Measurements from ENCODE around the gene NOVA1. TPM values are rescaled to one million over a fixed set of nuclear protein-coding genes. Genes with fewer than 3 reads are reported as not detected.

NOVA1 gene
- total RNA-seq, 1 donor from 2014 or later: 119 TPM

GRCh38 chr14:26602902-26603301, 5.1 kb upstream of the NOVA1 start:
- Mint-ChIP-seq H3K27ac (ENCODE audit: unreplicated experiment) (no peak overlapping the region), H3K4me1 (ENCODE audit: low read depth, unreplicated experiment) (peaks cover 12% of the 10 kb centered on the region), H3K4me3 (ENCODE audit: unreplicated experiment) (no peak overlapping the region), H3K27me3 (ENCODE audit: unreplicated experiment) (no peaks in the 10 kb centered on the region), H3K9me3 (ENCODE audit: unreplicated experiment) (peaks cover 2% of the 10 kb centered on the region), H3K36me3 (ENCODE audit: unreplicated experiment) (no peaks in the 10 kb centered on the region)
- TF ChIP-seq CTCF (IDR thresholded peaks at IDR 0.05; ENCODE audit: partially characterized antibody, unreplicated experiment): no peak
- no peak for DNase-seq

- peaks cover 7% of the 10 kb centered on the region for H3K9me3 Mint-ChIP-seq (ENCODE audit: unreplicated experiment)
- no peak for DNase-seq
- TF ChIP-seq CTCF (IDR thresholded peaks at IDR 0.05; ENCODE audit: partially characterized antibody, unreplicated experiment): no peak
- no peaks in the 10 kb centered on the region for H3K36me3 Mint-ChIP-seq (ENCODE audit: unreplicated experiment)
- peaks cover 12% of the 10 kb centered on the region for H3K4me1 Mint-ChIP-seq (ENCODE audit: low read depth, unreplicated experiment)
- no peak overlapping the region for H3K4me3 Mint-ChIP-seq (ENCODE audit: unreplicated experiment)
- peaks cover 3% of the 10 kb centered on the region for H3K27me3 Mint-ChIP-seq (ENCODE audit: unreplicated experiment)
- no peak overlapping the region for H3K27ac Mint-ChIP-seq (ENCODE audit: unreplicated experiment)
Measured at GRCh38 chr14:26601856-26602255, 4.0 kb upstream of the NOVA1 start.

- DNase-seq: no peak
- peaks cover 10% of the 10 kb centered on the region for H3K27me3 Mint-ChIP-seq (ENCODE audit: unreplicated experiment)
- peaks cover 21% of the 10 kb centered on the region for H3K9me3 Mint-ChIP-seq (ENCODE audit: unreplicated experiment)
- peaks cover 15% of the 10 kb centered on the region for H3K4me1 Mint-ChIP-seq (ENCODE audit: low read depth, unreplicated experiment)
- TF ChIP-seq CTCF (IDR thresholded peaks at IDR 0.05; ENCODE audit: partially characterized antibody, unreplicated experiment): no peak
- H3K27ac Mint-ChIP-seq (ENCODE audit: unreplicated experiment): peak overlapping the region; percentile 84
- peak overlapping the region; percentile 92 for H3K4me3 Mint-ChIP-seq (ENCODE audit: unreplicated experiment)
- no peaks in the 10 kb centered on the region for H3K36me3 Mint-ChIP-seq (ENCODE audit: unreplicated experiment)
Measured at GRCh38 chr14:26599291-26599690, 1.5 kb upstream of the NOVA1 start.

- H3K27me3 Mint-ChIP-seq (ENCODE audit: unreplicated experiment): peaks cover 10% of the 10 kb centered on the region
- no peaks in the 10 kb centered on the region for H3K36me3 Mint-ChIP-seq (ENCODE audit: unreplicated experiment)
- H3K9me3 Mint-ChIP-seq (ENCODE audit: unreplicated experiment): peaks cover 21% of the 10 kb centered on the region
- peak overlapping the region; percentile 84 for H3K27ac Mint-ChIP-seq (ENCODE audit: unreplicated experiment)
- DNase-seq: no peak
- peaks cover 16% of the 10 kb centered on the region for H3K4me1 Mint-ChIP-seq (ENCODE audit: low read depth, unreplicated experiment)
- TF ChIP-seq CTCF (IDR thresholded peaks at IDR 0.05; ENCODE audit: partially characterized antibody, unreplicated experiment): no peak
- peak overlapping the region; percentile 92 for H3K4me3 Mint-ChIP-seq (ENCODE audit: unreplicated experiment)
Measured at GRCh38 chr14:26598672-26599131, 869 bp upstream of the NOVA1 start.

- peak; percentile 90 for DNase-seq
- peaks cover 19% of the 10 kb centered on the region for H3K4me1 Mint-ChIP-seq (ENCODE audit: low read depth, unreplicated experiment)
- no peak for TF ChIP-seq CTCF (IDR thresholded peaks at IDR 0.05; ENCODE audit: partially characterized antibody, unreplicated experiment)
- H3K36me3 Mint-ChIP-seq (ENCODE audit: unreplicated experiment): no peaks in the 10 kb centered on the region
- H3K4me3 Mint-ChIP-seq (ENCODE audit: unreplicated experiment): peak overlapping the region; percentile 92
- peaks cover 21% of the 10 kb centered on the region for H3K9me3 Mint-ChIP-seq (ENCODE audit: unreplicated experiment)
- peaks cover 13% of the 10 kb centered on the region for H3K27me3 Mint-ChIP-seq (ENCODE audit: unreplicated experiment)
- peak overlapping the region; percentile 84 for H3K27ac Mint-ChIP-seq (ENCODE audit: unreplicated experiment)
Measured at GRCh38 chr14:26598081-26598671, 343 bp upstream of the NOVA1 start.
